GM19468 (cell line): ENCODE measurements around the gene NANS.

Source experiments
- ATAC-seq: cut with Tn5 transposase; IDR thresholded peaks from one replicate; pipeline ENCODE4 v1.9.1; 2021; ENCODE audit warnings: mild to moderate bottlenecking, moderate library complexity, moderate number of reproducible peaks; ENCODE audit not compliant: unreplicated experiment; ENCODE audit errors: extremely low read depth

NANS gene

GRCh38 chr9:98034593-98035546 lies 21.7 kb upstream of the NANS start:
- ATAC-seq = no peak

- no peak for ATAC-seq
Observed at GRCh38 chr9:98037357-98037756, 19.2 kb upstream of the NANS start.

- ATAC-seq = peak; percentile 33
Observed at GRCh38 chr9:98038958-98039357, 17.6 kb upstream of the NANS start.

- no peak for ATAC-seq
Observed at GRCh38 chr9:98039607-98040017, 16.9 kb upstream of the NANS start.

- ATAC-seq = no peak
Observed at GRCh38 chr9:98040212-98040611, 16.3 kb upstream of the NANS start.

- no peak for ATAC-seq
Observed at GRCh38 chr9:98043915-98044314, 12.6 kb upstream of the NANS start.

GRCh38 chr9:98045234-98046179 lies 11.0 kb upstream of the NANS start:
- no peak for ATAC-seq

- ATAC-seq = no peak
Observed at GRCh38 chr9:98046180-98046543, 10.4 kb upstream of the NANS start.

GRCh38 chr9:98047002-98047401 lies 9.5 kb upstream of the NANS start:
- no peak for ATAC-seq

- ATAC-seq = no peak
Observed at GRCh38 chr9:98049288-98050072, 7.1 kb upstream of the NANS start.

GRCh38 chr9:98050351-98050750 lies 6.2 kb upstream of the NANS start:
- ATAC-seq = no peak

- ATAC-seq = no peak
Observed at GRCh38 chr9:98054376-98054951, 2.1 kb upstream of the NANS start.

GRCh38 chr9:98057138-98057799 lies 737 bp downstream of the NANS start:
- no peak for ATAC-seq

- ATAC-seq = no peak
Observed at GRCh38 chr9:98062161-98062560, 5.6 kb downstream of the NANS start.

GRCh38 chr9:98064623-98065392 lies 8.3 kb downstream of the NANS start:
- ATAC-seq = no peak

- no peak for ATAC-seq
Observed at GRCh38 chr9:98066235-98066634, 9.7 kb downstream of the NANS start.

GRCh38 chr9:98067184-98067583 lies 10.7 kb downstream of the NANS start:
- no peak for ATAC-seq

- no peak for ATAC-seq
Observed at GRCh38 chr9:98069551-98069950, 13.0 kb downstream of the NANS start.

GRCh38 chr9:98070704-98071103 lies 14.2 kb downstream of the NANS start:
- no peak for ATAC-seq
